ENCODE measurements around the gene ALDH1A3.

- TF ChIP-seq, protein P1, sequence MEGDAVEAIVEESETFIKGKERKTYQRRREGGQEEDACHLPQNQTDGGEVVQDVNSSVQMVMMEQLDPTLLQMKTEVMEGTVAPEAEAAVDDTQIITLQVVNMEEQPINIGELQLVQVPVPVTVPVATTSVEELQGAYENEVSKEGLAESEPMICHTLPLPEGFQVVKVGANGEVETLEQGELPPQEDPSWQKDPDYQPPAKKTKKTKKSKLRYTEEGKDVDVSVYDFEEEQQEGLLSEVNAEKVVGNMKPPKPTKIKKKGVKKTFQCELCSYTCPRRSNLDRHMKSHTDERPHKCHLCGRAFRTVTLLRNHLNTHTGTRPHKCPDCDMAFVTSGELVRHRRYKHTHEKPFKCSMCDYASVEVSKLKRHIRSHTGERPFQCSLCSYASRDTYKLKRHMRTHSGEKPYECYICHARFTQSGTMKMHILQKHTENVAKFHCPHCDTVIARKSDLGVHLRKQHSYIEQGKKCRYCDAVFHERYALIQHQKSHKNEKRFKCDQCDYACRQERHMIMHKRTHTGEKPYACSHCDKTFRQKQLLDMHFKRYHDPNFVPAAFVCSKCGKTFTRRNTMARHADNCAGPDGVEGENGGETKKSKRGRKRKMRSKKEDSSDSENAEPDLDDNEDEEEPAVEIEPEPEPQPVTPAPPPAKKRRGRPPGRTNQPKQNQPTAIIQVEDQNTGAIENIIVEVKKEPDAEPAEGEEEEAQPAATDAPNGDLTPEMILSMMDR (IDR thresholded peaks at IDR 0.05) = no peak
- TF ChIP-seq POLR2A (IDR thresholded peaks at IDR 0.05) (no peak), POLR2AphosphoS5 (IDR thresholded peaks at IDR 0.05) (no peak)
Measured at GRCh38 chr15:100831467-100831866, 48.2 kb upstream of the ALDH1A3 start.

Data from prostate gland (tissue), 2 donors.